Fibroblast of lung (primary cell): Measurements from ENCODE around the gene ELMO1. TPM values are rescaled to one million over a fixed set of nuclear protein-coding genes. Genes with fewer than 3 reads are reported as not detected.

Source experiments
- DNase-seq, 2 donors: peaks; one replicate each; pipeline versions ENCODE4 v3.0.0 to v3.0.0-alpha.2; 2010; ENCODE audit warnings: low read depth in 2 of 2
- H2AFZ ChIP-seq: 2 replicates; pipeline ENCODE4 v1.5.1; 2012; ENCODE audit warnings: low read length, control low read depth, inconsistent platforms
- H3K27ac ChIP-seq: 2 replicates; pipeline ENCODE4 v1.5.1; 2011; ENCODE audit warnings: low read length, control low read depth; ENCODE audit not compliant: insufficient read depth
- H3K27me3 ChIP-seq: 2 replicates; pipeline ENCODE4 v1.5.1; 2011; ENCODE audit warnings: mild to moderate bottlenecking, low read length; ENCODE audit not compliant: control insufficient read depth, insufficient read depth
- H3K36me3 ChIP-seq: 2 replicates; pipeline ENCODE4 v1.5.1; 2011; ENCODE audit warnings: low read length; ENCODE audit not compliant: control insufficient read depth, insufficient read depth
- H3K4me1 ChIP-seq: 2 replicates; pipeline ENCODE4 v1.5.1; 2011; ENCODE audit warnings: low read length; ENCODE audit not compliant: control insufficient read depth, insufficient read depth; ENCODE audit errors: extremely low read depth
- H3K4me2 ChIP-seq: 2 replicates; pipeline ENCODE4 v1.5.1; 2011; ENCODE audit warnings: low read length, control low read depth; ENCODE audit not compliant: insufficient read depth; ENCODE audit errors: extremely low read depth
- H3K4me3 ChIP-seq, 4 experiments: fragments of 200-600 bp in 1 of 4; sonication (generic) in 1 of 4; replicated peaks in 1 of 4; 2 replicates each; pipeline ENCODE4 v1.5.1; 2011 to 2016; ENCODE audit warnings: low read length in 4 of 4, low read depth in 3 of 4, mild to moderate bottlenecking in 3 of 4, control low read depth in 2 of 4, inconsistent platforms in 1 of 4, mixed read lengths in 1 of 4; ENCODE audit not compliant: insufficient read depth in 1 of 4; ENCODE audit errors: control extremely low read depth in 1 of 4
- H3K79me2 ChIP-seq: 2 replicates; pipeline ENCODE4 v1.5.1; 2012; ENCODE audit warnings: mild to moderate bottlenecking, low read length, inconsistent platforms; ENCODE audit not compliant: control insufficient read depth, insufficient read depth
- H3K9ac ChIP-seq: 2 replicates; pipeline ENCODE4 v1.5.1; 2011; ENCODE audit warnings: mild to moderate bottlenecking, low read length, control low read depth; ENCODE audit not compliant: insufficient read depth
- H3K9me3 ChIP-seq: 2 replicates; pipeline ENCODE4 v1.5.1; 2012; ENCODE audit warnings: low read depth, low read length; ENCODE audit not compliant: control insufficient read depth, insufficient read depth
- H4K20me1 ChIP-seq: 2 replicates; pipeline ENCODE4 v1.5.1; 2011; ENCODE audit warnings: low read length; ENCODE audit not compliant: control insufficient read depth, insufficient read depth; ENCODE audit errors: extremely low read depth
- CTCF ChIP-seq, 2 donors: IDR thresholded peaks in 1 of 2; conservative IDR thresholded peaks in 1 of 2; 1 replicate in 1 of 2; 2 replicates in 1 of 2; pipeline ENCODE4 v1.5.1; 2011 to 2012; ENCODE audit warnings: low read length in 2 of 2, control low read depth in 1 of 2, inconsistent platforms in 1 of 2, low read depth in 1 of 2, mild to moderate bottlenecking in 1 of 2
- EZH2 ChIP-seq: IDR thresholded peaks from 2 replicates; pipeline ENCODE4 v1.5.1; 2012; ENCODE audit warnings: low read length, control low read depth, mild to moderate bottlenecking; ENCODE audit errors: missing control alignments
- polyA plus RNA-seq, 2 donors: library from polyadenylated mRNA; depleted of rRNA in 1 of 2; stranded (reverse) in 1 of 2; unstranded in 1 of 2; fragments of >200 nt; gene quantifications; 2 replicates each; pipeline ENCODE4 v1.2.1, GENCODE V29; 2011 to 2012; ENCODE audit warnings: missing spikeins in 1 of 2
- total RNA-seq: library from RNA; depleted of rRNA; stranded (reverse); fragments of >200 nt; gene quantifications from 2 replicates; pipeline ENCODE4 v1.2.1, GENCODE V29; 2014

Gene ELMO1
- total and polyA plus RNA-seq, 2 donors (not counting 1 experiment from before 2014, with no cell fraction given) = 0.50 TPM; not detected in 1

DNA sequence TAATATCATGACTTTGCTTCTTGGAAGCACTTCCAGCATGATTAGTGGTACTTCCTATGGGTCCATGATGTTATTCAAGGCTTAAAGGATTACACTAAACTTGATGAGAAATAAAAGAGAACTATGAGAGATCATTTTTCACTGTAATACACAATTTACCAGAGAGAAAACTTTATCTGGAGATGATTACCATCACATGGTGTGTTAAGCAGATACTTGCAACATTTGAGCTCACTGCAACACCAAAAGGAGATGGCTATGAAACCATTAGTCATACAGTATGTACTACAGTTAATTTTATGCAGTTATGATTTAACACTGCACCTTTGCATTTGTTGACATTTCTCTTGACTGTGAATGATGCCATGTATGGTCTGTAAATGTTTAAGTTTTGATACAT, 413.0 kb downstream of the ELMO1 start:
- Histone ChIP-seq H3K36me3 (no peaks in the 10 kb centered on the region), H3K9ac (no peak overlapping the region), H3K27me3 (no peaks in the 10 kb centered on the region), H3K27ac (no peak overlapping the region), H2AFZ (no peak overlapping the region), H3K4me1 (peaks cover 15% of the 10 kb centered on the region), H4K20me1 (no peaks in the 10 kb centered on the region), H3K9me3 (no peaks in the 10 kb centered on the region), H3K79me2 (no peaks in the 10 kb centered on the region), H3K4me2 (no peak overlapping the region), H3K4me3 (no peak overlapping the region)
- DNase-seq = no peak
- TF ChIP-seq CTCF (conservative IDR thresholded peaks at IDR 0.05 in 1 of 2, IDR thresholded peaks at IDR 0.05 in 1 of 2; ENCODE audit: low read depth in 1 of 2, low read length in 2 of 2) (no peak), EZH2 (no peak)

DNA sequence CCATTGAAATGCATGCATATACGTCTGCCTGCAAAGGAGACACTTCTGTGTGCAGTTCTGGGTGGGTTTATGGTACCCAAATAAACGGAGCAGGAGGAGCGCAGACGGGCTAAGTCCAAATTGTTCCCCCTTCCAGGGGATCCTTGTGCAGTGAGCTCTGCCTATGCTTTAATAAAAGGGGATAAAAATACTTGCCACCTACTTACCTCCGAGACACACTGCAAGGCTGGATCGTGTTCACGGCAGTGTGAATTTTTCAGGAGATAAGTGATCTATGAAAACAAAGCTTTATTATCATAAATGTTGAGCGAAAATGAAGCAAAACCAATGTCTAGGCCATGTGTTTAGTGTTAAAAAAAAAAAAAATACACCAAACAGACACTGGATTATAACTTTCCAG, 415.5 kb downstream of the ELMO1 start:
- Histone ChIP-seq H4K20me1 (no peaks in the 10 kb centered on the region), H3K27me3 (no peaks in the 10 kb centered on the region), H3K9me3 (no peaks in the 10 kb centered on the region), H3K4me3 (no peak overlapping the region), H3K4me1 (peaks cover 17% of the 10 kb centered on the region), H2AFZ (no peak overlapping the region), H3K9ac (no peak overlapping the region), H3K79me2 (no peaks in the 10 kb centered on the region), H3K36me3 (no peaks in the 10 kb centered on the region), H3K27ac (no peak overlapping the region), H3K4me2 (no peak overlapping the region)
- TF ChIP-seq CTCF (conservative IDR thresholded peaks at IDR 0.05 in 1 of 2, IDR thresholded peaks at IDR 0.05 in 1 of 2; ENCODE audit: low read depth in 1 of 2, low read length in 2 of 2) = no peak
- no peak for TF ChIP-seq EZH2
- DNase-seq = no peak

DNA sequence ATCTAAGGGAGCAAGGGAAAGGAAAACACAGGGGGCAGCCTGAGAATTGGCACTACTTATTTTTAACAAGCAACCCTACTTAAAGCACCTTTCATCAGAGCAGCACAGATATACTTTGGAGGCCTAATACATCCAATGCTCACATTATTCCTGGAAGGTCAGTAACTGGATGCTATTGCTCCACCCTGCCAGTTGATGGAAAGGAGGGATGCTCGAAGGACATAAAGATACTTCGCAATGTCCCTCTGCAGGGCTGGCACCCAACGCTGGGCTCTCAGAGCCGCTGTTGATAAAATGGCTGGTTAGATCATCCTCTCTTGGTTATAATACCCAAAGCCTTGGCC, 416.4 kb downstream of the ELMO1 start:
- no peaks in the 10 kb centered on the region for H3K36me3 ChIP-seq
- H3K27me3 ChIP-seq = no peaks in the 10 kb centered on the region
- no peak for TF ChIP-seq EZH2
- TF ChIP-seq CTCF (conservative IDR thresholded peaks at IDR 0.05 in 1 of 2, IDR thresholded peaks at IDR 0.05 in 1 of 2; ENCODE audit: low read depth in 1 of 2, low read length in 2 of 2) = no peak
- peak overlapping the region; percentile 56 for H3K27ac ChIP-seq
- no peaks in the 10 kb centered on the region for H3K9me3 ChIP-seq
- peaks cover 17% of the 10 kb centered on the region for H3K4me1 ChIP-seq
- H3K9ac ChIP-seq = no peak overlapping the region
- H4K20me1 ChIP-seq = no peaks in the 10 kb centered on the region
- no peak for DNase-seq
- H3K4me3 ChIP-seq = no peak overlapping the region
- no peaks in the 10 kb centered on the region for H3K79me2 ChIP-seq
- peak overlapping the region; percentile 83 for H3K4me2 ChIP-seq
- H2AFZ ChIP-seq = peak overlapping the region; percentile 4
